ENCODE results near the gene FRMD4A.
"Not testable (repeated sequence)": the region's sequence is repeated elsewhere in the genome, so short reads cannot be mapped to it uniquely, and the experiment has no call there.

Gene FRMD4A

DNA sequence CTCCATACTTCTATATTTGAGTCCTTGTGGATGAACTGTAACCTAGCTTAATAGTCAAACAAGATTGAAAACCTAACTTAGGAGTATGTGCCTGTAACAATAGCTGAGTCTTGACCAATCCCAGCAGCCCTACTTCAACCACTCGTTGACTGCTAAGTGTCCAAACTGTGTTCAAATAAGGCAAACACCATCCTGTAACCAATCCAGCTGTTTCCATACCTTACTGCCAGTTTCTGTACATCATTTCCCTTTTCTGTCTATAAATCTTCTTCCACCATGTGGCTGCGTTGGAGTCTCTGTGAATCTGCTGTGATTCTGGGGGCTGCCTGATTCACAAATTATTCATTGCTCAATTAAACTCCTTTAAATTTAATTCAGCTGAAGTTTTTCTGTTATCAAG, 195.5 kb downstream of the FRMD4A start:
- not testable (repeated sequence) for H3K36me3 Mint-ChIP-seq; H3K4me1 Mint-ChIP-seq; ATAC-seq (ENCODE audit: low read depth); H3K27ac Mint-ChIP-seq; DNase-seq (ENCODE audit: low spot score in 2 of 2); H3K4me3 Mint-ChIP-seq; H3K9me3 Mint-ChIP-seq
- H3K27me3 Mint-ChIP-seq: peaks cover 11% of the 10 kb centered on the region

DNA sequence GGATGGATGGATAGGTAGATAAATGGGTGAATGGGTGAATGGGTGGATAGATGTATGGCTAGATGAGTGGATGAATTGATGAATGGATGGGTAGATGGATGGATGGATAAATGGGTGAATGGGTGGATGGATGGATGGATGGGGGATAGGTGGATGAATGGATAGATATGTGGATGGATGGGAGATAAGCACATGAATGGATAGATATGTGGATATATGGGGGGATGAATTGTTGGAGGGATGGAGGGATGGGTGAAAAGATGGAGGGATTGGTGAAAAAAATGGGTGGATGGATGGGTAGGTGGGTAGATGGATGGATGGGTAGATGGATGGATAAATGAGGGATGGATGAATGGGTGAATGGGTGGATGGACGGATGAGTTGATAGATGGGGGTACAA, 196.4 kb downstream of the FRMD4A start:
- H3K27ac Mint-ChIP-seq: no peak overlapping the region
- peaks cover 11% of the 10 kb centered on the region for H3K27me3 Mint-ChIP-seq
- H3K4me3 Mint-ChIP-seq: no peak overlapping the region
- H3K4me1 Mint-ChIP-seq: no peaks in the 10 kb centered on the region
- ATAC-seq (ENCODE audit: low read depth) (no peak), DNase-seq (ENCODE audit: low spot score in 2 of 2) (no peak)
- H3K36me3 Mint-ChIP-seq: peaks cover 4% of the 10 kb centered on the region
- H3K9me3 Mint-ChIP-seq: peaks cover 5% of the 10 kb centered on the region

DNA sequence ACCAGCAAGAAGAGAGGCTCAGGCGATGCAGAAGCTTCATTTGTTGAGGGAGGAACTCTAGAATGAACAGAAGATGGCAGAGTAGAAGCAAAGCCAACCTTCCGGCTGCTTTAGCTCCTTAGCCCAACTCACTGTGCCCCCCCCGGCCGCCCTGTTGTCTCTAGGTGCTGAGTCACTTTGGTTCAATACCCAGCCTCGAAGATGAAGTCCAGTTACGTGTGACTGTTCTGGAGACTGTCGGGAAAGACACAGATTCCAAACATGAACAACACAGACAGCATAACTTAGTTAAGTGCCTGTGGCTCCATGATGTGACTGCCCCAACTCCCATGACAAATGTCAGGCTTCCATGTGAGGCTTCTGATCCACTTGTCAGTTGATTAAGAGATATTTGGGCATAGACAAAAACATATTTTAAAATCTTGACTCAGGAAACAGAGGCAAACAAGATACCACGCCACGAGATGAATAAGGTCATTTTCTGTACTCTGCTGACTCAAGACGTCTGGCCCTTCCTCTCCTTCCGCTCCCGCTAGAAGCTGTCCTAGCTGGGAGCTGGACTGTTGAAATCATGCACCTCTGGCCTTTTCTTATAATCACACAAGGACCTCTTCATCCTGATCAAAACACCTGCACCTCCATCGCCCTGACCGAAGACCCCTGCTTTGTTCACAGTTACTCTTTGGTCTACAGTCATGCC, 199.3 kb downstream of the FRMD4A start:
- Mint-ChIP-seq H3K27me3 (peaks cover 13% of the 10 kb centered on the region), H3K36me3 (peaks cover 4% of the 10 kb centered on the region), H3K27ac (no peak overlapping the region), H3K4me3 (no peak overlapping the region), H3K4me1 (peaks cover 10% of the 10 kb centered on the region), H3K9me3 (peaks cover 5% of the 10 kb centered on the region)
- ATAC-seq (ENCODE audit: low read depth) (no peak), DNase-seq (ENCODE audit: low spot score in 2 of 2) (no peak)

DNA sequence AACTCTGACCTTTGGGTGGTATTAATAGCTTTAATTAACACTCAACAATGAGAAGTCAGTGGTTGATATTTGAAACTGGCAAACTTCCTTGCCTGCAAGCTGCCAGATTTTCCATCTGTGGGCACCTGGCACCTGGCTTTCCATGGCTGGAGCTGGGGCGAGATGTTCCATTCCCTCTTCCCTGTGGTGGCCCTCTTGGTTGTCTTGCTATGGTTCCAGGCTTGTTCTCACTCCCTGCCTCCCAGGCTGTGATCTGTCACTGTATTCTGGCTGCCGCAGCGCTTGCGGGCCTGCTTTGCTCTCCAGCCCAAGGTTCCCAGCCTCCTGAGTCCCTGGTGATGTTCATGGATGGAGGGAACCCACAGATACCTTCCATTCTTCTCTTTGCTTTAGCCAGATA, 201.0 kb downstream of the FRMD4A start:
- Mint-ChIP-seq H3K36me3 (peaks cover 4% of the 10 kb centered on the region), H3K27ac (no peak overlapping the region), H3K9me3 (peaks cover 5% of the 10 kb centered on the region), H3K27me3 (peaks cover 13% of the 10 kb centered on the region), H3K4me3 (no peak overlapping the region), H3K4me1 (peaks cover 10% of the 10 kb centered on the region)
- DNase-seq (ENCODE audit: low spot score in 2 of 2) (no peak), ATAC-seq (ENCODE audit: low read depth) (no peak)

DNA sequence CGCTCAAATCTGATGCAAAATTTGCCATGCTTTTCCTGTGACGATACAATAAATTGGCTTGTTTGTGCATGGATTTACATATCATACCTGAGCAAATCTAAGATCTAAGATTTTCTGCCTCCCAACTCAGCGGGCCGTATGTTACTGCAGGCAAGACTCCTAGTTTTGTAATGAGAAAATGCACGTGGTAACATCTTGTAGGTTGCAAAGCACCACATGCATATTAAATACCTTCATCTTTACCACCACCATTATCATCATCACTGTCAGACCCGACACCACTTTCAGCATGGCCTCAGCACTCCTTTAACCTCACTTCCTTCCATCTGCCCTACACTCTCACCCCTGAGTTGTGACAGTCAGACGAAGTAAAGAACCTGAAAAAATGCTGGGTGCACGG, 202.2 kb downstream of the FRMD4A start:
- peak; percentile 21 for ATAC-seq (ENCODE audit: low read depth)
- Mint-ChIP-seq H3K4me3 (peak overlapping the region; percentile 59), H3K27me3 (peaks cover 6% of the 10 kb centered on the region), H3K4me1 (peaks cover 10% of the 10 kb centered on the region), H3K27ac (peak overlapping the region; percentile 25), H3K36me3 (no peaks in the 10 kb centered on the region), H3K9me3 (no peaks in the 10 kb centered on the region)
- no peak for DNase-seq (ENCODE audit: low spot score in 2 of 2)

DNA sequence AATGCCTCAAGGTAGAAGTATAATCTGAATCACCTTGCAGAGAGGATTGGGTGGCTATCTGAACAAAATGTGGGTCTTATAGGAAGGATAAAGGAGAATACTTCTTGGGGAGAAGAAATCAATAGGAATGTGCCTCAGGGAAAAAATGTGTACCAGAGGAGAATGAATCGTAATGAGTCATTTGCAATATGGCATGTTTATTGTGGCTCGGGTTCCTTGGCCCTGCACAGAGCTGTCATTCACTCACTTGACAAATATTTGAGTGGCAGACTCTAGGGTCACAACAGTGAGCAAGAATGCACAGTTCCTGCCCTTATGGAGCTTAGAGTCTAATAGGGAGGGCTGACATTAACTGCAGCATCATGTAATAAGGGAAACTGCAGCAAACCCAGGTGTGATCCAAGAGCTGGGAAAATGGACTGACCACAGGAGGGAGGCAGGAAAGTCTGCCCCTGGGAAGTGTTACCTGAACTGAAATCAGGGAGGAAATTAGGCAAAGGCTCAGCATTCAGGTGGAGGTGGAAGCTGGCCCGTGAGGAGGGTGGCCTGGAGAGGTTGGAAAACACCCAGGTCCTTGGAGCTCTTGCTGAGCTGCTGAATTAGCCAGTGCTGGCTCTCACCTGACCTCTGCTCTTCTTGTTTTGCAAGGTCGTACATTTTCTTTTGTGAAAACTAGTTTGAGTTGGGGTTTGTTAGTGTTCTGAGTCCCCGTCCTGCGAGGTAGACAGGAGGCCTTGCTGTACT, 203.9 kb downstream of the FRMD4A start:
- ATAC-seq (ENCODE audit: low read depth): no peak
- Mint-ChIP-seq H3K4me1 (peaks cover 10% of the 10 kb centered on the region), H3K27me3 (peaks cover 6% of the 10 kb centered on the region), H3K4me3 (no peak overlapping the region), H3K9me3 (no peaks in the 10 kb centered on the region), H3K36me3 (no peaks in the 10 kb centered on the region), H3K27ac (no peak overlapping the region)
- DNase-seq (ENCODE audit: low spot score in 2 of 2): no peak

DNA sequence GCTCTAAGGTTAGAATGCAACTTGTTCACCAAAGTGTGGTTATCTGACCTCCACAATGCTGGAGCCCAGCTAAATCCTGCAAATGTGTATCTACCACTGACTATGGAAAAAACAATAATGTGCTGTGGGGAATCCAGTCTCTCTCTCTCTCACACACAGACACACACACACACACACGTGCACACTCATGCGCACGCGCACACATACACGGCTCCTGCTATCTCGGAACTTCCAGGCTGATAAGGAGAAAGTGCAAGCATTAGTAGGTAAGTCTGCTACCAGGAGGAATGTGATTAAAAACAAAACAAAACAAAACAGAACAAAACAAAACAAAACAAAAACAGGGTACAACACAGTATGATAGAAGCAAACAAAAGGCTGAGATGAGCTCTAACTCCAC, 205.2 kb downstream of the FRMD4A start:
- H3K4me1 Mint-ChIP-seq: peaks cover 10% of the 10 kb centered on the region
- ATAC-seq (ENCODE audit: low read depth): no peak
- no peak overlapping the region for H3K27ac Mint-ChIP-seq
- H3K9me3 Mint-ChIP-seq: no peaks in the 10 kb centered on the region
- no peak for DNase-seq (ENCODE audit: low spot score in 2 of 2)
- peaks cover 6% of the 10 kb centered on the region for H3K27me3 Mint-ChIP-seq
- no peak overlapping the region for H3K4me3 Mint-ChIP-seq
- H3K36me3 Mint-ChIP-seq: no peaks in the 10 kb centered on the region

DNA sequence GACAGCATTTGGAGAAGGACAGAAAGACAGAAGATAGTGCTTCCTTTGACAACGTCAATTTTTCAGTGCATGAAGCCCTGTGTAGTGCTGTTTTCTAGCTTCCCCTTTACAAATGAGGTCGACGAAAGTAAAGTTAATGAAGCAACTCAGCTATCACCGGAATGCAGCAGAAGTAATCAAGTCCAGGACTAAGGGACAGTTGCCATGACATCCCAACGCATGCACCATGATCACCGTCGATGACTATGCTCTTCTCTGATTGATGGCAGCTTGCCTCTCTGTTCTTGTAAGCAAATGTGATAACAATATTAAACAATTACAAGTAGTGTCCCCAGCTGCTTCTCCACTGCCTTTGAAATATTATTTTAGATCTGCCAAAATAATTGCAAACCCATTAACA, 205.8 kb downstream of the FRMD4A start:
- Mint-ChIP-seq H3K9me3 (no peaks in the 10 kb centered on the region), H3K4me1 (peaks cover 10% of the 10 kb centered on the region), H3K27ac (no peak overlapping the region), H3K36me3 (no peaks in the 10 kb centered on the region), H3K27me3 (peaks cover 6% of the 10 kb centered on the region), H3K4me3 (no peak overlapping the region)
- ATAC-seq (ENCODE audit: low read depth) (no peak), DNase-seq (ENCODE audit: low spot score in 2 of 2) (no peak)

DNA sequence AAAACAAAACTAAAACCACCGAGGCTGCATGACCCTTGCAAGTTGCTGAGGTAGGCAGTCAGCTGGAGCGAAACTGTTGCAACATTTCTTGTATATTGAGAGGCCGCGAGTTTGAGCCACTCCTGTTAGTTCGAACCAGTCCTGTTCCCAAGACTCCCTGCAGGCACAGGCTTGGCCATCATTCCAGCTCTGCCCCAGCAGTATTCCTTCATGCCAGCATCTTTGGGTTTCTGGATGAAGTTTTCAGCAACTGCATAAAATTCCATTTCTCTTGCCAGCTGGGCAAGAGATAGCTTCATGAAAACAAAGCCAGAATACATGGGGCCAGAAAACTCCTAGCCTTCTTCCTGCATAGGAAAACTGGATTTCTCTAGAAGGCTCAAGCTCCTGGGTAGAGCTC, 207.6 kb downstream of the FRMD4A start:
- no peak overlapping the region for H3K4me3 Mint-ChIP-seq
- H3K27ac Mint-ChIP-seq: no peak overlapping the region
- ATAC-seq (ENCODE audit: low read depth) (no peak), DNase-seq (ENCODE audit: low spot score in 2 of 2) (no peak)
- H3K9me3 Mint-ChIP-seq: no peaks in the 10 kb centered on the region
- H3K4me1 Mint-ChIP-seq: peaks cover 2% of the 10 kb centered on the region
- H3K36me3 Mint-ChIP-seq: no peaks in the 10 kb centered on the region
- peaks cover 4% of the 10 kb centered on the region for H3K27me3 Mint-ChIP-seq

DNA sequence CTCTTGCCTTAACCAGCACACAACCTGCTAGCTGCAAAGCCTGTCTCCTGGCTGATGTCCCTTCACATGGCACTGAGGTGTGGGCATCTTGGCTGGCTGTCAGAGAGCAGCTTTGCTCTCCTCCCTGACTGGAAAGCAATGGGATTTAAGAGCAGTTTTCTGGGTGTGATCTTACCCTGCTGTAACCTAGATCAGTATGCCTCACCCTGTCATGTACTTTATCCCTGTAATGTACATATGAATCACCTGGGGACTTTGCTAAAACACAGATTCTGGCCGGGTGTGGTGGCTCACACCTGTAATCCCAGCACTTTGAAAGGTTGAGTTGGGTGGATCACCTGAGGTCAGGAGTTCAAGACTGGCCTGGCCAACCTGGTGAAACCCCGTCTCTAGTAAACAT, 209.9 kb downstream of the FRMD4A start:
- DNase-seq (ENCODE audit: low spot score in 2 of 2): no peak
- Mint-ChIP-seq H3K9me3 (no peaks in the 10 kb centered on the region), H3K36me3 (no peaks in the 10 kb centered on the region), H3K27me3 (peaks cover 1% of the 10 kb centered on the region), H3K4me1 (peaks cover 4% of the 10 kb centered on the region), H3K27ac (no peak overlapping the region), H3K4me3 (no peak overlapping the region)
- no peak for ATAC-seq (ENCODE audit: low read depth)

DNA sequence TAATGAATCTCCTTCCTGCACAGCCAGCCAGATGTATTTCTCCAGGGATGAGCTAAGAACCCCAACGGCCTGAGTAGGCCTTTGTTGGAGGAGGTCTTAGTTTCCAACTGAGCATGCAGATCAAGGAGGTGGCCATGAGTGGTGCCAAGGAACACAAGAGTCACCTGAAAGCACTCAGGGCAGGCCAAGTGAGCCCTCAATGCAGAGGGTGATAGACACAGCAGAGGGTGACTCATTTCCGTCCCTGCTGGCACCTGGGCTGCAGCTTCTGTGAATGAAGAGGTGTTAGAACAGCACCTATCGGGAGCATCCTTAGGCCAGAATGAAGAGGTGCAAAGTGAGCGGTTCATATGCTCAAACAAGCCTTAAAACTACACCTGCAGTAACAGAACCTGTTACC, 211.8 kb downstream of the FRMD4A start:
- no peak for DNase-seq (ENCODE audit: low spot score in 2 of 2)
- no peaks in the 10 kb centered on the region for H3K9me3 Mint-ChIP-seq
- H3K36me3 Mint-ChIP-seq: no peaks in the 10 kb centered on the region
- H3K27ac Mint-ChIP-seq: no peak overlapping the region
- no peak overlapping the region for H3K4me3 Mint-ChIP-seq
- peaks cover 3% of the 10 kb centered on the region for H3K27me3 Mint-ChIP-seq
- no peak for ATAC-seq (ENCODE audit: low read depth)
- H3K4me1 Mint-ChIP-seq: peaks cover 10% of the 10 kb centered on the region

DNA sequence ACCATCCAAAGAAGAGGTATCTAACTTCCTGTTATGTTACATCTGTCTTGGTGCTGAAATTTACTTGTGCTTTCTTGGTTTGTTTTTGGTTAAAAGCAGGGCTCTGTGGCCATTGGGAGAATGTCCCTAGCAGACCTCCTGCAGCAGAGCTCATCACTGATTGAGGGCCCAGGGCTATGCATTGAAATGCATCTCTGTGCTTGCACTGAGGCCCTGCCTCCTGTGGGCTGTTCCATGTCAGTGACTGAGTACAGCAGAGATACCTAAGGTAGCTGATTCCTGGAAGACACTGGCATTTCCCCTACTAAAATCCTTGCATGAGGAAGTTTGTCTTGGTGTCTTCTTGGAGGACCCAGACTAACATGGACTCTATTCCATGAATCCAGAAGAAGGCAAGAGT, 213.9 kb downstream of the FRMD4A start:
- Mint-ChIP-seq H3K4me1 (peaks cover 10% of the 10 kb centered on the region), H3K9me3 (no peaks in the 10 kb centered on the region), H3K36me3 (no peaks in the 10 kb centered on the region), H3K4me3 (no peak overlapping the region), H3K27me3 (peaks cover 6% of the 10 kb centered on the region), H3K27ac (no peak overlapping the region)
- ATAC-seq (ENCODE audit: low read depth) (no peak), DNase-seq (ENCODE audit: low spot score in 2 of 2) (no peak)

DNA sequence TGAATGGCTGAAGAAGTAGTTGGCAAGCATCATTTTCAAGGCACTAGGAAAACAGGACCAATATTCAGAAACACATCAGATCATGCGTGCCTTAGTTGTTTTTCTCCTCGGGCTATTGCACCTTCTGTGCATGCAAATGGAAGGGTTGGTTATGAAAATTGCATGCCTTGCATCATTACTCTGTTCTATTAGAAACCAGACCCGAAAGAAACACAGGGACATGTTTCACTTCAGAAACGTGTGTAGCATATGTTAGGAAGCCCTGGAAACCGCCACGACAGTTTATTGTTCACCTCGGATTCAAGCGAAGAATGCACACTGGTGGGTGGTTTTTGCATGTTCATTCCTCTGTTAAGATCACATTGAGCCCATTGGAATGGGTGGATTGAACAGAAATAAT, 214.7 kb downstream of the FRMD4A start:
- no peak overlapping the region for H3K27ac Mint-ChIP-seq
- DNase-seq (ENCODE audit: low spot score in 2 of 2) (no peak), ATAC-seq (ENCODE audit: low read depth) (no peak)
- H3K36me3 Mint-ChIP-seq: no peaks in the 10 kb centered on the region
- H3K4me1 Mint-ChIP-seq: peaks cover 10% of the 10 kb centered on the region
- H3K27me3 Mint-ChIP-seq: peaks cover 9% of the 10 kb centered on the region
- no peak overlapping the region for H3K4me3 Mint-ChIP-seq
- no peaks in the 10 kb centered on the region for H3K9me3 Mint-ChIP-seq

DNA sequence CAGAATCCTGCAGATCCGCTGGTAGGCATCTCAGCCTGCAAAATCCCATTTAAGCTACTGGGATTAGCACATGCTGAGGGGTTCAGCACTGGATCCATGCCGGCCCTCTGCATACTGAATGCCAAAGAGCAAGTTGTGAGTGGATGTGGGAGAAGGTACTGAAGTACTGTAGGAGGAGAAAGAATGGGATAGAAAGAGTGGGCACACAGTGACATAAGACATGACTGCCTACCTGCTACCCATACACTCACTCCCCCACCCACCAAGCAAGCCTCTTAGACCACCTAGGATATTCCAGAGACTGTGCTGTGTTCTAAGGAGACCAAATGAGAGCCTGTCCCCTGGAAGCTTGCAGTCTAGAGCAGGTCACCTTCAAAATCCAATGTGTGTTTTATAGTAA, 215.9 kb downstream of the FRMD4A start:
- no peaks in the 10 kb centered on the region for H3K36me3 Mint-ChIP-seq
- peaks cover 10% of the 10 kb centered on the region for H3K4me1 Mint-ChIP-seq
- no peak overlapping the region for H3K4me3 Mint-ChIP-seq
- H3K27ac Mint-ChIP-seq: no peak overlapping the region
- no peaks in the 10 kb centered on the region for H3K9me3 Mint-ChIP-seq
- ATAC-seq (ENCODE audit: low read depth): no peak
- peaks cover 10% of the 10 kb centered on the region for H3K27me3 Mint-ChIP-seq
- no peak for DNase-seq (ENCODE audit: low spot score in 2 of 2)

DNA sequence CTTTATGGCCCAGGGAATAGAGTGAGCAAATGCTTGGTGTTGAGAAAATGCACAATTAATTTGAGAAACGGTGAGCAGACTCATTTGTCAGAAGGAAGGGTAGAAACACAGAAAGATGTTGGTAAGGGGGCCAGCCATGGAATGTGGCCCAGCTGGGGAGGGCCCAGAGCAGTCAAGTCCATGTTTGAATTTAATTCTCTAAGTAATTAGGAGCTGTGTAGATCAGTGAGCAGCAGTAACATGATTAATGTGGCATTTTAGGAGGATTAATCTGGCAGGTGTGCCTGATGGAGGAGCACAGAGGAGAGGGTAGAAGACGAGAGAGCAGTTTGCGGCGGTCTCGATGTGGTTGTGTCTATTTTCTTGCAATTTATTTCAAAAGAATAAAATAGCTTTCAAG, 218.7 kb downstream of the FRMD4A start:
- peaks cover 10% of the 10 kb centered on the region for H3K4me1 Mint-ChIP-seq
- peaks cover 9% of the 10 kb centered on the region for H3K27me3 Mint-ChIP-seq
- ATAC-seq (ENCODE audit: low read depth) (no peak), DNase-seq (ENCODE audit: low spot score in 2 of 2) (no peak)
- no peaks in the 10 kb centered on the region for H3K36me3 Mint-ChIP-seq
- no peaks in the 10 kb centered on the region for H3K9me3 Mint-ChIP-seq
- no peak overlapping the region for H3K27ac Mint-ChIP-seq
- no peak overlapping the region for H3K4me3 Mint-ChIP-seq

All from memory B cell (primary cell).